Kidney glomerular epithelial cell (primary cell): ENCODE results near the gene EPO.
"Not testable (repeated sequence)": the region's sequence is repeated elsewhere in the genome, so short reads cannot be mapped to it uniquely, and the experiment has no call there.

Experiments
- DNase-seq: peaks from one replicate; lab custom pipeline; 2025; lab: John Stamatoyannopoulos, UW

The EPO gene

GRCh38 chr7:100736671-100737070 is 16.4 kb downstream of the EPO start:
- no peak for DNase-seq

GRCh38 chr7:100739934-100740333 is 19.7 kb downstream of the EPO start:
- DNase-seq, result no peak

- DNase-seq, result no peak
These were observed 24.3 kb downstream of the EPO start for GRCh38 chr7:100744605-100745004.

GRCh38 chr7:100745184-100745583 is 24.9 kb downstream of the EPO start:
- no peak for DNase-seq

- no peak for DNase-seq
These were observed 32.7 kb downstream of the EPO start for GRCh38 chr7:100752994-100753393.

- no peak for DNase-seq
These were observed 33.5 kb downstream of the EPO start for GRCh38 chr7:100753750-100754149.

GRCh38 chr7:100759357-100760171 is 39.3 kb downstream of the EPO start:
- DNase-seq, result no peak

- DNase-seq, result not testable (repeated sequence)
These were observed 42.6 kb downstream of the EPO start for GRCh38 chr7:100762841-100763240.

GRCh38 chr7:100763556-100764140 is 43.4 kb downstream of the EPO start:
- DNase-seq, result no peak

- DNase-seq, result no peak
These were observed 44.6 kb downstream of the EPO start for GRCh38 chr7:100764841-100765240.

GRCh38 chr7:100765250-100765649 is 45.0 kb downstream of the EPO start:
- DNase-seq, result no peak

- DNase-seq, result no peak
These were observed 48.5 kb downstream of the EPO start for GRCh38 chr7:100768784-100769183.
